Gastrocnemius medialis (tissue), 4 donors: ENCODE data around the gene LMO7. TPM values are rescaled to one million over a fixed set of nuclear protein-coding genes. Genes with fewer than 3 reads are reported as not detected.

Source experiments
- ATAC-seq, 2 donors: fragments of 150-250 bp; one replicate each; pipeline ENCODE4 v1.9.1; 2016
- DNase-seq, 2 donors: peaks; one replicate each; pipeline ENCODE4 v3.0.0-alpha.2; 2019
- H3K27ac ChIP-seq, 4 donors: fragments of 200-600 bp; sonication (generic); 1 replicate in 1 of 4; 2 replicates in 3 of 4; pipeline ENCODE4 v1.5.1; 2016 to 2018; ENCODE audit warnings: mild to moderate bottlenecking in 2 of 4, moderate library complexity in 1 of 4
- H3K27me3 ChIP-seq, 3 donors: fragments of 200-600 bp; sonication (generic) in 2 of 3; 1 replicate in 1 of 3; 2 replicates in 2 of 3; pipeline versions ENCODE4 v1.5.1 to v1.6.0; 2016 to 2019; ENCODE audit warnings: mild to moderate bottlenecking in 1 of 3, moderate library complexity in 1 of 3
- H3K36me3 ChIP-seq, 2 donors: fragments of 200-600 bp; sonication (generic) in 1 of 2; one replicate each; pipeline ENCODE4 v1.5.1; 2017 to 2018
- H3K4me1 ChIP-seq, 2 donors: fragments of 200-600 bp; sonication (generic) in 1 of 2; one replicate each; pipeline ENCODE4 v1.5.1; 2016 to 2017; ENCODE audit warnings: mild to moderate bottlenecking in 2 of 2
- H3K4me3 ChIP-seq, 4 donors: fragments of 200-600 bp; sonication (generic) in 3 of 4; 1 replicate in 1 of 4; 2 replicates in 3 of 4; pipeline ENCODE4 v1.5.1; 2016 to 2019; ENCODE audit warnings: mild to moderate bottlenecking in 2 of 4
- H3K9me3 ChIP-seq, 3 donors: fragments of 200-600 bp; sonication (generic) in 2 of 3; 1 replicate in 1 of 3; 2 replicates in 2 of 3; pipeline ENCODE4 v1.5.1; 2016 to 2019
- CTCF ChIP-seq, 5 experiments: fragments of 450-650 bp in 3 of 5; fragments of 200-600 bp in 2 of 5; sonication (generic) in 2 of 5; IDR thresholded peaks in 4 of 5; conservative IDR thresholded peaks in 1 of 5; 1 replicate in 4 of 5; 2 replicates in 1 of 5; pipeline ENCODE4 v1.5.1; 2016 to 2019; ENCODE audit warnings: antibody characterized with exemption in 5 of 5, mild to moderate bottlenecking in 3 of 5, moderate library complexity in 3 of 5
- POLR2A ChIP-seq, 2 donors: fragments of 450-650 bp; IDR thresholded peaks; one replicate each; pipeline ENCODE4 v1.6.1; 2017; ENCODE audit warnings: antibody characterized with exemption in 2 of 2, mild to moderate bottlenecking in 2 of 2, moderate library complexity in 2 of 2
- in situ Hi-C, 4 donors: fragments of 200-750 bp; cut with MboI; loops; one replicate each; pipeline versions ENCODE4 v1.15.0 to v1.8.0; 2017; ENCODE audit warnings: low sequenced_read_pairs in 4 of 4
- intact Hi-C: fragments of 100-400 bp; cut with DNase I; formaldehyde crosslinking; loops from one replicate; pipeline ENCODE4 v1.15.1; 2023; ENCODE audit warnings: low total_unique reads
- total RNA-seq, 4 donors: library from RNA; depleted of rRNA; stranded (reverse); fragments of >200 nt; gene quantifications; one replicate each; pipeline versions ENCODE4 v1.1.0 to v1.2.3, GENCODE V29; 2016

LMO7 gene
- total RNA-seq, 4 donors from 2014 or later: 68.3 to 134 (median 95.9) TPM

GRCh38 chr13:75855216-75855615 lies 219.1 kb downstream of the LMO7 start:
- in situ Hi-C loops (no loop called here), intact Hi-C loops (no loop called here)
- Histone ChIP-seq H3K36me3 (peaks cover 0 to 77% of the 10 kb centered on the region in 2 donors), H3K27me3 (no peaks in the 10 kb centered on the region), H3K4me3 (no peak overlapping the region), H3K27ac (no peak overlapping the region), H3K9me3 (no peaks in the 10 kb centered on the region), H3K4me1 (no peaks in the 10 kb centered on the region)
- DNase-seq (no peak), ATAC-seq (no peak)
- no peak for TF ChIP-seq CTCF (IDR thresholded peaks at IDR 0.05 in 4 of 5, conservative IDR thresholded peaks at IDR 0.05 in 1 of 5)
- no peak for TF ChIP-seq POLR2A (IDR thresholded peaks at IDR 0.05)

- Histone ChIP-seq H3K27me3 (no peaks in the 10 kb centered on the region), H3K4me1 (no peaks in the 10 kb centered on the region), H3K9me3 (no peaks in the 10 kb centered on the region), H3K27ac (no peak overlapping the region), H3K4me3 (no peak overlapping the region), H3K36me3 (peaks cover 0 to 72% of the 10 kb centered on the region in 2 donors)
- ATAC-seq (no peak), DNase-seq (no peak)
- intact Hi-C loops (no loop called here), in situ Hi-C loops (no loop called here)
- TF ChIP-seq POLR2A (IDR thresholded peaks at IDR 0.05): no peak
- no peak for TF ChIP-seq CTCF (IDR thresholded peaks at IDR 0.05 in 4 of 5, conservative IDR thresholded peaks at IDR 0.05 in 1 of 5)
Measured at GRCh38 chr13:75855847-75856246, 219.7 kb downstream of the LMO7 start.

- in situ Hi-C loops: no loop called here
- DNase-seq (no peak), ATAC-seq (no peak)
- Histone ChIP-seq H3K4me1 (no peaks in the 10 kb centered on the region), H3K27me3 (no peaks in the 10 kb centered on the region), H3K9me3 (no peaks in the 10 kb centered on the region), H3K27ac (no peak overlapping the region), H3K36me3 (peaks cover 0 to 61% of the 10 kb centered on the region in 2 donors), H3K4me3 (no peak overlapping the region)
- no peak for TF ChIP-seq POLR2A (IDR thresholded peaks at IDR 0.05)
- no peak for TF ChIP-seq CTCF (IDR thresholded peaks at IDR 0.05 in 4 of 5, conservative IDR thresholded peaks at IDR 0.05 in 1 of 5)
- intact Hi-C loops: no loop called here
Measured at GRCh38 chr13:75857291-75857690, 221.2 kb downstream of the LMO7 start.

GRCh38 chr13:75860935-75861334 lies 224.8 kb downstream of the LMO7 start:
- no peaks in the 10 kb centered on the region for H3K9me3 ChIP-seq
- in situ Hi-C loops: no loop called here
- H3K27me3 ChIP-seq: no peaks in the 10 kb centered on the region
- H3K36me3 ChIP-seq: peaks cover 0 to 35% of the 10 kb centered on the region in 2 donors
- ATAC-seq (no peak), DNase-seq (no peak)
- intact Hi-C loops: no loop called here
- no peak for TF ChIP-seq CTCF (IDR thresholded peaks at IDR 0.05 in 4 of 5, conservative IDR thresholded peaks at IDR 0.05 in 1 of 5)
- no peak for TF ChIP-seq POLR2A (IDR thresholded peaks at IDR 0.05)
- H3K4me1 ChIP-seq: no peaks in the 10 kb centered on the region
- H3K4me3 ChIP-seq: no peak overlapping the region
- no peak overlapping the region for H3K27ac ChIP-seq

- Histone ChIP-seq H3K27ac (no peak overlapping the region), H3K4me3 (no peak overlapping the region), H3K27me3 (no peaks in the 10 kb centered on the region), H3K36me3 (peaks cover 0 to 29% of the 10 kb centered on the region in 2 donors), H3K9me3 (no peaks in the 10 kb centered on the region), H3K4me1 (no peaks in the 10 kb centered on the region)
- no peak for ATAC-seq
- in situ Hi-C loops (no loop called here), intact Hi-C loops (no loop called here)
- TF ChIP-seq POLR2A (IDR thresholded peaks at IDR 0.05) (no peak), CTCF (IDR thresholded peaks at IDR 0.05 in 4 of 5, conservative IDR thresholded peaks at IDR 0.05 in 1 of 5) (no peak)
- DNase-seq: no peak
Measured at GRCh38 chr13:75861786-75862185, 225.7 kb downstream of the LMO7 start.
